K562 (cell line): ENCODE results near the gene NYAP1. TPM values are rescaled to one million over a fixed set of nuclear protein-coding genes. Genes with fewer than 3 reads are reported as not detected.

Experiments used
- CCNT2 ChIP-seq: IDR thresholded peaks from 2 replicates; pipeline ENCODE4 v1.6.1; 2011; ENCODE audit warnings: borderline replicate concordance, low read depth, mild to moderate bottlenecking, moderate library complexity, mixed read lengths, low read length; ENCODE audit not compliant: insufficient read length; ENCODE audit errors: extremely low read depth
- COPS2 ChIP-seq: fragments of 450-650 bp; conservative IDR thresholded peaks from 2 replicates; pipeline ENCODE4 v1.6.1; 2016; ENCODE audit warnings: mild to moderate bottlenecking, moderate library complexity
- CSDE1 ChIP-seq, 2 experiments: fragments of 450-650 bp; IDR thresholded peaks; 2 replicates each; pipeline ENCODE4 v1.6.1; 2016; ENCODE audit warnings: mild to moderate bottlenecking in 1 of 2
- CTBP1 ChIP-seq: fragments of 450-650 bp; IDR thresholded peaks from 2 replicates; pipeline ENCODE4 v1.6.1; 2016; ENCODE audit warnings: borderline replicate concordance
- HDAC6 ChIP-seq: IDR thresholded peaks from 2 replicates; pipeline ENCODE4 v1.6.1; 2012; ENCODE audit warnings: low read depth, mild to moderate bottlenecking, control low read depth, inconsistent platforms, low read length, moderate library complexity
- KDM5B ChIP-seq: fragments of 200-600 bp; sonication (generic); IDR thresholded peaks from 2 replicates; pipeline ENCODE4 v1.6.1; 2012; ENCODE audit warnings: low read depth, mild to moderate bottlenecking, moderate library complexity, low read length, control low read depth, inconsistent platforms; ENCODE audit not compliant: insufficient replicate concordance
- L3MBTL2 ChIP-seq: fragments of 450-650 bp; IDR thresholded peaks from 2 replicates; pipeline ENCODE4 v1.6.1; 2016; ENCODE audit warnings: mild to moderate bottlenecking, moderate library complexity
- NELFE ChIP-seq: IDR thresholded peaks from 2 replicates; pipeline ENCODE4 v1.6.1; 2011; ENCODE audit warnings: mild to moderate bottlenecking; ENCODE audit not compliant: insufficient read depth, insufficient read length
- POU5F1 ChIP-seq: fragments of 150-350 bp; IDR thresholded peaks from 2 replicates; pipeline ENCODE4 v1.6.1; 2014; ENCODE audit warnings: borderline replicate concordance, low read length, low read depth, mild to moderate bottlenecking; ENCODE audit not compliant: partially characterized antibody
- PTBP1 ChIP-seq: fragments of 200-400 bp; formaldehyde crosslinking; IDR thresholded peaks from 2 replicates; pipeline ENCODE4 v1.6.1; 2017; ENCODE audit warnings: low read depth, low read length
- RAD21 ChIP-seq, 2 experiments: fragments of 250-450 bp in 1 of 2; fragments of 450-650 bp in 1 of 2; sonication (Bioruptor Pico) in 1 of 2; formaldehyde crosslinking in 1 of 2; IDR thresholded peaks in 1 of 2; conservative IDR thresholded peaks in 1 of 2; 2 replicates each; pipeline versions ENCODE4 v1.4.0 to v1.8.0; 2020 to 2022; ENCODE audit warnings: mild to moderate bottlenecking in 2 of 2, moderate library complexity in 1 of 2
- RB1 ChIP-seq: fragments of 450-650 bp; IDR thresholded peaks from 2 replicates; pipeline ENCODE4 v1.6.1; 2017; ENCODE audit warnings: low read depth, mild to moderate bottlenecking
- TEAD1 ChIP-seq, 2 experiments: fragments of 450-650 bp in 1 of 2; sonication (generic) in 1 of 2; formaldehyde crosslinking; IDR thresholded peaks; 2 replicates each; pipeline versions ENCODE4 v1.4.0 to v1.8.0; 2020 to 2022; ENCODE audit warnings: mild to moderate bottlenecking in 2 of 2, missing genetic modification reagents in 1 of 2
- ZSCAN32 ChIP-seq: fragments of 450-650 bp; formaldehyde crosslinking; IDR thresholded peaks from 2 replicates; pipeline ENCODE4 v1.4.0; 2020; ENCODE audit warnings: mild to moderate bottlenecking, moderate library complexity
- polyA plus RNA-seq, 8 experiments: library from polyadenylated mRNA; depleted of rRNA in 4 of 8; stranded (reverse) in 5 of 8; unstranded in 3 of 8; fragments of >200 nt; fragmentation: Nextera tagmentation in 2 of 8; fragmentation: Illumina TruSeq in 1 of 8; extraction: Ambion mirVana in 2 of 8; extraction: Trizol in 1 of 8; gene quantifications; 2 replicates each; pipeline versions ENCODE4 v1.2.1 to v1.2.3, GENCODE V29; 2011 to 2014; ENCODE audit warnings: inconsistent platforms in 1 of 8, missing spikeins in 1 of 8
- total RNA-seq, 7 experiments: library from RNA; depleted of rRNA in 6 of 7; stranded (reverse); fragments of >200 nt in 6 of 7; fragmentation: Illumina TruSeq in 2 of 7; extraction: Trizol in 2 of 7; gene quantifications; 2 replicates each; pipeline versions ENCODE4 v1.2.1 to v1.2.3, GENCODE V29; 2011 to 2021; ENCODE audit warnings: low replicate concordance in 1 of 7
- TF ChIP-seq, protein P1 (sequence below), 3 experiments: fragments of 200-800 bp in 1 of 3; sonication (Bioruptor generic) in 1 of 3; sonication (generic) in 1 of 3; formaldehyde crosslinking in 1 of 3; IDR thresholded peaks; 2 replicates each; pipeline versions ENCODE4 v1.6.1 to v1.8.0; 2016 to 2022; ENCODE audit warnings: mild to moderate bottlenecking in 2 of 3, missing compliant biosample characterization in 2 of 3, missing genetic modification characterization in 2 of 3, missing genetic modification reagents in 1 of 3
- TF ChIP-seq, protein P2 (sequence below): fragments of 450-650 bp; formaldehyde crosslinking; IDR thresholded peaks from 2 replicates; pipeline ENCODE4 v1.4.0; 2020; ENCODE audit warnings: mild to moderate bottlenecking, mixed read lengths
- TF ChIP-seq, protein P3 (sequence below): fragments of 450-650 bp; formaldehyde crosslinking; IDR thresholded peaks from 2 replicates; pipeline ENCODE4 v1.4.0; 2020; ENCODE audit warnings: mild to moderate bottlenecking, moderate library complexity
- TF ChIP-seq, protein P4 (sequence below): fragments of 450-650 bp; IDR thresholded peaks from 2 replicates; pipeline ENCODE4 v1.6.1; 2016; ENCODE audit warnings: low read depth, mild to moderate bottlenecking, moderate library complexity
- TF ChIP-seq, protein P5 (sequence below), 2 experiments: fragments of 450-650 bp; conservative IDR thresholded peaks; 2 replicates each; pipeline ENCODE4 v1.6.1; 2017; ENCODE audit warnings: mild to moderate bottlenecking in 2 of 2, moderate library complexity in 2 of 2

Gene NYAP1
- total and polyA plus RNA-seq, 9 of the 15 experiments (the other 6 are each of a cell fraction or from before 2014, with no cell fraction given) = 0.11 to 0.88 (median 0.22) TPM; not detected in 2

DNA sequence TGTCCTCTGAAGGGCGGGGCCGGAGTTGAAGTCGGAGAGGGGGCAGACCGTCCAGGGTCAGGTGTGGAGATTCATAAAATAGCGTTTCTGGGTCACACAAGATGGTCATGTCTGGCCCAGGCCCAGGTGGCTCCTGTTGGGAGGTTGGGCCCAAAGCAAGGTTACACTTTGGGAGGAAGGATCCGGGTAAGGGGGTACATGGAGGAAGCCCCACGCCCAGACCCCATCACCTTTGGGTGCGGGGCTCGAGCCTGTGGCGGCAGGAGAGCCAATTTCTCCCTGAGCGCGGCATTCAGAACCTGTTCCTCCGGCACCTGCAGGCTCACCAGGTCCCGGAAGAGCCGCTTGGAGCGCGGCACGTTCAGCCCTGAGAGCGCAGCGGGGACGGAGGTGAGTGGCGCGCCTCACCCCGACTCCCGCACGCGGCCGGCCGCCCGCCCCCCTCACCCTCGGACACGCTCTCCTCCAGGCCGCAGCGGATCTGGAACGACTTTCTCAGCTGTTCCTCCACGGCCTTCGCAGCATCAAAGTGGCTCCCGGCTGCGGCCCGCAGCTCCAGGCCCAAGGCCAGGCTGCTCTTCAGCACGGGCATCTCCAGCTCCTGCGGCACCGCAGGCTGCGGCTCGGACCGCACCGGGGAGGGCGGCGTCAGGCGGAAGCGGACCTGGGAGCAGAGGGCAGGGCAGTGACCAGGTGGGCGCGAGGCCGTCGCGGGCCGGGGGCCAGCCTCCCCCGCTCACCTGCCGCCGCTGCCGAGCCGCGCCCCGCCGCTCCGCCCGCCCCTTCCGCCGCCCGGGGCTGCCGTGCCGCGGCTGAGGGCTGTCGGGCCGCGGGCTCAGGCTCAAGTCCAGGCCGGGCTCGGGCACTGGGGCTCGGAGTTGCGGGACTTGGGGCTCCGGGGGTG lies 48.1 kb upstream of the NYAP1 start (continued):
- TF ChIP-seq NELFE (no peak), HDAC6 (0 out of 2 replicates have a peak, but pooled peaks have one; percentile 33), PTBP1 (no peak; the same call in 1 of the 2 replicates), RAD21 (CRISPR knock-in tag; conservative IDR thresholded peaks at IDR 0.05 in 1 of 2, IDR thresholded peaks at IDR 0.05 in 1 of 2) (no peak), CCNT2 (peak; percentile 63), L3MBTL2 (peak; percentile 83), KDM5B (peak; percentile 46), RB1 (peak; percentile 80; the same call in 1 of the 2 replicates), COPS2 (no peak), POU5F1 (no peak), CTBP1 (peak; percentile 69; the same call in 1 of the 2 replicates), TEAD1 (CRISPR knock-in tag; IDR thresholded peaks at IDR 0.05) (peak in 1 of 2 experiments; percentile 50; a peak in 1 of 4 replicates), ZSCAN32 (CRISPR knock-in tag) (no peak), CSDE1 (IDR thresholded peaks at IDR 0.05) (no peak)
- TF ChIP-seq, protein P1, sequence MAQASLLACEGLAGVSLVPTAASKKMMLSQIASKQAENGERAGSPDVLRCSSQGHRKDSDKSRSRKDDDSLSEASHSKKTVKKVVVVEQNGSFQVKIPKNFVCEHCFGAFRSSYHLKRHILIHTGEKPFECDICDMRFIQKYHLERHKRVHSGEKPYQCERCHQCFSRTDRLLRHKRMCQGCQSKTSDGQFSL (CRISPR knock-in tag; IDR thresholded peaks at IDR 0.05) = no peak
- TF ChIP-seq, protein P1 (tag; IDR thresholded peaks at IDR 0.05) = no peak
- TF ChIP-seq, protein P2, sequence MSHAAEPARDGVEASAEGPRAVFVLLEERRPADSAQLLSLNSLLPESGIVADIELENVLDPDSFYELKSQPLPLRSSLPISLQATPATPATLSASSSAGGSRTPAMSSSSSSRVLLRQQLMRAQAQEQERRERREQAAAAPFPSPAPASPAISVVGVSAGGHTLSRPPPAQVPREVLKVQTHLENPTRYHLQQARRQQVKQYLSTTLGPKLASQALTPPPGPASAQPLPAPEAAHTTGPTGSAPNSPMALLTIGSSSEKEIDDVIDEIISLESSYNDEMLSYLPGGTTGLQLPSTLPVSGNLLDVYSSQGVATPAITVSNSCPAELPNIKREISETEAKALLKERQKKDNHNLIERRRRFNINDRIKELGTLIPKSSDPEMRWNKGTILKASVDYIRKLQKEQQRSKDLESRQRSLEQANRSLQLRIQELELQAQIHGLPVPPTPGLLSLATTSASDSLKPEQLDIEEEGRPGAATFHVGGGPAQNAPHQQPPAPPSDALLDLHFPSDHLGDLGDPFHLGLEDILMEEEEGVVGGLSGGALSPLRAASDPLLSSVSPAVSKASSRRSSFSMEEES = no peak
- TF ChIP-seq, protein P3, sequence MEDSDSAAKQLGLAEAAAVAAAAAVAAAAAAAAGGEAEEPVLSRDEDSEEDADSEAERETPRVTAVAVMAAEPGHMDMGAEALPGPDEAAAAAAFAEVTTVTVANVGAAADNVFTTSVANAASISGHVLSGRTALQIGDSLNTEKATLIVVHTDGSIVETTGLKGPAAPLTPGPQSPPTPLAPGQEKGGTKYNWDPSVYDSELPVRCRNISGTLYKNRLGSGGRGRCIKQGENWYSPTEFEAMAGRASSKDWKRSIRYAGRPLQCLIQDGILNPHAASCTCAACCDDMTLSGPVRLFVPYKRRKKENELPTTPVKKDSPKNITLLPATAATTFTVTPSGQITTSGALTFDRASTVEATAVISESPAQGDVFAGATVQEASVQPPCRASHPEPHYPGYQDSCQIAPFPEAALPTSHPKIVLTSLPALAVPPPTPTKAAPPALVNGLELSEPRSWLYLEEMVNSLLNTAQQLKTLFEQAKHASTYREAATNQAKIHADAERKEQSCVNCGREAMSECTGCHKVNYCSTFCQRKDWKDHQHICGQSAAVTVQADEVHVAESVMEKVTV (CRISPR knock-in tag) = no peak
- TF ChIP-seq, protein P4, sequence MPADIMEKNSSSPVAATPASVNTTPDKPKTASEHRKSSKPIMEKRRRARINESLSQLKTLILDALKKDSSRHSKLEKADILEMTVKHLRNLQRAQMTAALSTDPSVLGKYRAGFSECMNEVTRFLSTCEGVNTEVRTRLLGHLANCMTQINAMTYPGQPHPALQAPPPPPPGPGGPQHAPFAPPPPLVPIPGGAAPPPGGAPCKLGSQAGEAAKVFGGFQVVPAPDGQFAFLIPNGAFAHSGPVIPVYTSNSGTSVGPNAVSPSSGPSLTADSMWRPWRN = no peak
- TF ChIP-seq, protein P5, sequence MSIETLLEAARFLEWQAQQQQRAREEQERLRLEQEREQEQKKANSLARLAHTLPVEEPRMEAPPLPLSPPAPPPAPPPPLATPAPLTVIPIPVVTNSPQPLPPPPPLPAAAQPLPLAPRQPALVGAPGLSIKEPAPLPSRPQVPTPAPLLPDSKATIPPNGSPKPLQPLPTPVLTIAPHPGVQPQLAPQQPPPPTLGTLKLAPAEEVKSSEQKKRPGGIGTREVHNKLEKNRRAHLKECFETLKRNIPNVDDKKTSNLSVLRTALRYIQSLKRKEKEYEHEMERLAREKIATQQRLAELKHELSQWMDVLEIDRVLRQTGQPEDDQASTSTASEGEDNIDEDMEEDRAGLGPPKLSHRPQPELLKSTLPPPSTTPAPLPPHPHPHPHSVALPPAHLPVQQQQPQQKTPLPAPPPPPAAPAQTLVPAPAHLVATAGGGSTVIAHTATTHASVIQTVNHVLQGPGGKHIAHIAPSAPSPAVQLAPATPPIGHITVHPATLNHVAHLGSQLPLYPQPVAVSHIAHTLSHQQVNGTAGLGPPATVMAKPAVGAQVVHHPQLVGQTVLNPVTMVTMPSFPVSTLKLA (conservative IDR thresholded peaks at IDR 0.05) = peak; percentile 62 to 69
